OCI-M2 (cell line): Measurements from ENCODE around the gene TUSC2.
A peak's percentile ranks its signal among the peaks of the same experiment; 100 is the strongest.

Experiments used
- DNase-seq: peaks from one replicate; lab custom pipeline; 2025; ENCODE audit not compliant: unreplicated experiment; lab: John Stamatoyannopoulos, UW

Gene TUSC2

DNA sequence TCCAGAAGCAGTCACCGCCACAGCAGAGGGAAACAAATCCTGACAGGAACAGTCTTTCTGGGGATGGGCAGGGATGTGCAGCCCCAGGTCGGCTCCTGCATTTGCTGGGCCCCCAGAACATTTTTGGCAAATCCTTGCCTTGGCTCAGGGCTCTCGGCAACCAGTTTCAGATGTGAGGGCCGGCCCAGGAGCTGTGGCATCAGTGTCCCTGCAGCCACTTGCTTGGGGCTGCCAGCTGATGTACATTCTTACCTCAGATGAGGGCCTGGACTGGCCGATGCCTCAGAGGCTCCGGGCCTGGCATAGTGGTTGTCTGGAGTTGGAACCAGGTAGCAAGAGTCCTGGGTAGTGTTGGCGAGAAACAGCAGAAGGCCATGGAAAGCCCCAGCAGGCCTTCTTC is 26.8 kb upstream of the TUSC2 start:
- no peak for DNase-seq

DNA sequence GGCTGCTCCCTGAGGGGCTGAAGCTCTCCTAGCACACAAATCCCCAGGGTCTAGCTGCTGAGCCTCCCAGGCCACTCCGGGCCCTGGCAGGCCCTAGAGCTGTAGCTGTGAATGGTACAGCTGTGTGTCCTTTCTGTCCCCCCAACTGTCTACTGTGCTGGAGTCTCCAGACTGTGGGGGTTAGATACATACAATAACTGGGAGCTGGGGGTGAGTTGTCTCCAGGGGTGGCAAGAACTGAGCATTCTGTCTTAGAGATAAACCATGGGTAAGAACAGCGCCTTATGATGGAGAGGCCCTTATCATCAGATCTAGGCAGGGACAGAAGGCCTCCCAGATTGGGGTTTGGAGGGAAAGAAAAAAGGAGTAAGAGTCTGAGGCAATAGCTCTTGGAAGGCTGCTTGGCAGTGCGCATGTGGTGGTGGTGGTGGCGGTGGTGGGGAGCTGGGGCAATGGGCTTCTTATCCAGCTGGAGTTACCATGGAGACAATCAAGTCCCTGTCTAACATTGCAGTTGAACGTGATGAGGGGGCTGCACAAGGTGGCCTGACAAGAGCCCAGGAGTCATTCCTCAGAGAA is 26.3 kb upstream of the TUSC2 start:
- no peak for DNase-seq

DNA sequence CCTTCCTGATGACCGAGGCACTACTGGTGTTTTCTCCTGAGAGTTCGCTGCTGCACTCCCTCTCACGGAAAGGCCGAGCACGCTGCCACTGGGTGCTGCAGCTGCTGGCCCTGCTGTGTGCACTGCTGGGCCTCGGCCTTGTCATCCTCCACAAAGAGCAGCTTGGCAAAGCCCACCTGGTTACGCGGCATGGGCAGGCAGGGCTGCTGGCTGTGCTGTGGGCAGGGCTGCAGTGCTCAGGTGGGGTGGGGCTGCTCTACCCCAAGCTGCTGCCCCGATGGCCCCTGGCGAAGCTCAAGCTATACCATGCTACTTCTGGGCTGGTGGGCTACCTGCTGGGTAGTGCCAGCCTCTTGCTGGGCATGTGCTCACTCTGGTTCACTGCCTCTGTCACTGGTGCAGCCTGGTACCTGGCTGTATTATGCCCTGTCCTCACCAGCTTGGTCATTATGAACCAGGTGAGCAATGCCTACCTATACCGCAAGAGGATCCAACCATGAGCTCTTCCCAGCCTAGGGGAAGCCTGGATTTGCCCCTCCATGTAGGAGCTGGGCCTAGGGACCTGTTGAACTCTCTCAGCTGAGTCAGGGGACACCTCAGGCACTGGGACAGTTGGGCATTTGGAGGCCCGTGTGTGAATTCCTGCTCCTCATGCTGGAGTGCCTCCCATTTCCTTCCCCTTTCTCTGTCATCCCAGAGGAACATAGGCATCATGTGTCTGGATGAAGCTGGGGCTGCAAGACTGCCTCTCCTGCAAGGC is 25.4 kb upstream of the TUSC2 start:
- no peak for DNase-seq

DNA sequence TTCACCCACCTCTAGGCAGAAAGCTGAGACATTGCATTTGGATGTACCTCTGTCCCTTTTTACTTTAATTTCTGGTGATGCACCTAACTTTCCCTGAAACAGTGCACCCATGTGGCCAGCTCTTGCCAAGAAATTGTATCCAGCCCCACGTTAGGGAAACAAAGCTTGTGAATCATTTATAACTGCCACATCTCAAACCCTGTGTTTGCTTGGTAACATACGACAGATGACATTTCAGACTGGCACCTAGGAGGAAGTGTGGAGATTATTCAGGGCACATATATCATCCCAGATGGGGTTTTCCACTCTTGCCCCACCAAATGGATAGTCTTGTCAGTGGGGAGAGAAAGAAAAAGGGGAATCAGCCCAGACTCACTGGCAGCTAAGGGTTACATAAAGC is 24.8 kb upstream of the TUSC2 start:
- no peak for DNase-seq

DNA sequence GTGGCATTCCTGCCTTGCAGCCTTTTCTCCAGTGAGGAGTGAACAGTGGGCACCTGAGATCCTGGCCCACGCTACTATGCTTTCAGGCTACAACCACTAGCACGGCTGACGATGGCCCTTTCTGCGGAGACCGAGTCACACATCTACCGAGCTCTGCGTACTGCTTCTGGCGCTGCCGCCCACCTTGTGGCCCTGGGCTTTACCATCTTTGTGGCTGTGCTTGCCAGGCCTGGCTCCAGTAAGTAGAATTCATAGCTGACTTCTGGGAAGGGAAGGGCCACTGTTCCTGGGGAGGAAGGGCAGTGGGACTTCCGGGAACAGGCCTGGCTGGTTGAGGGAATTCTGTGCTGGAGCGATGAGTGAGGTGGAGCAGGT is 23.3 kb upstream of the TUSC2 start:
- no peak for DNase-seq

DNA sequence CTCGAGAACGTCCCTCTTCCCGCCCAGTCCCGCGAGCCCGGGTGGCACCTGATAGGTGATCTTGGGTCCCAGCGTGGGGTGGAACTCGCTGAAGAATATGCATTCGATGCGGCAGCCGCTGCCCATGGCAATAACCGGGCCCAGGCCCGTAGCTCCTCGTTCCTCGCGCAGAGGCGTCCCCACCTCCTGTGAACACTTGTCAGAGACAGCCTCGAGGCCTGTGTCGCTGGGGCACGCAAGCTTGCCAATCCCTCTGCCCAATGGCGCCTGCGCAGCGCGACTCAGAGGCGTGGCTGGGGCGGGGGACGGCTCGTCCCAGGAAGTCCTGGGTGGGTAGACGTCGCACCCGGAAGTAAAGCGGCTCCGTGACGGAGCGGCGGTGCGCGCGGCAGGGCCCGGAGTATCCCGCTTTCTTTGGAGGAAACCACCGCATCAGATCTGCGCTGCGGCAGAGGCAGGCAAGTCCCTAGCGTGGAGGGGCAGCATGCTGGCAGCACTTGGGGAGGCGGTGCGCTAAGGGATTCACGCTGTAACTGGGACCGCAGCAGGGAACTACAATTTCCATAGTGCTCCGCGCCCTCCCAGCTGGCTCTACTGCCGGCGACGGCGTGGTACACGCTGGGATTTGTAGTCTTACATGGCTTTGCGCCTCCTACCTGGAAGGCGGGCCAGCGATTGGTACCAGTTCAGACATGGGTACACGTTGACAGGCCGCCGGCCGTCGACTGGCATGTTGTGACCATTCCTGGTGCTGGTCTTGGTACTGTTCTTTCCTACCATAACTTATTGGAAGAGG is 22.7 kb upstream of the TUSC2 start, which contains the start of the genes CYB561D2 and NPRL2:
Gene CYB561D2, plus strand, starts transcription at position 336 of the 796 bp plus-strand sequence. CDS start 572 bp downstream, outside the sequence.
Gene NPRL2, minus strand, starts transcription at position 249 of the 796 bp plus-strand sequence. Its CDS starts 123 bp downstream, at position 126.
- DNase-seq, result peak; percentile 85

DNA sequence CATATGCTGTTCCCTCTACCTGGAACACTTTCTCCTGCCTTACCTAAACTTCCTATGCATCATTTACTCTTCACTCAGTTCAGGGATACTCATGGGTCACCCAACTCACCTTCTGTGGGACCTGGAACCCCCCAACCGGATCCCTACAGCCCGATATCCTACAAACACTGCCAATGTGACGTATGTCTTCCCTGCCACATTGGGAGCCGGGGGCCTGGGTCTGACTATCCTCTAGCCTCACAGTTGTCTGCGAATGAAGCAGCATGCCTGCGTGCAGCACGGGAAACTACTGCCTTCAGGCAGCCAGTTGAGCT is 22.1 kb upstream of the TUSC2 start:
- DNase-seq, result no peak

DNA sequence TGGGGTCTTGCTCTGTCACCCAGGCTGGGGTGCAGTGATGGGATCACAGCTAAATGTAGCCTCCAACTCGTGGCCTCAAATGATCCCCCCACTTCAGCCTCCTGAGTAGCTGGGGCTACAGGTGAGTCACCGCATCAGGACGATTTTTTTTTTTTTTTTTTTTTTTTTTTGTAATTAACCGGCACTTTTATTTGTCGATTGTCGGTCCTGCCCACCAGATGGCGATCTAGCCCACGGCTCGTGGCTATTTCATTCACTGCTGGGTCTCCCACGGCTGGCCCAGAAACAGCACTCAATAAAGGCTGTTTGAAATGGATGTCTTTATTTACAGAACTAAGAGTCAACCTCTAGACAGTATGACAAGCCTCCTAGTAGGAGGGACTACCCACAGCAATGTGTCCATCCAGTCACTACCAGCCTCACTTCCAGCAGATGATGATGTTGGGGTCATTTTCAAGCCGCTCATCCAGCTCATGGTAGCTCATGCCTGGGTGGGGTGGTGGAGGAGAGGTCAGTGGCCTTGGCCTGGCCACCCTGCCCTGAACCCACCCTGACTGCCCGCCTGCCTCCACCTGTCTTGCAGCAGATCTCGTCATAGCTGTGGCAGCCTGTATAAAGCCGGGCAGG is 19.3 kb upstream of the TUSC2 start:
- no peak for DNase-seq

DNA sequence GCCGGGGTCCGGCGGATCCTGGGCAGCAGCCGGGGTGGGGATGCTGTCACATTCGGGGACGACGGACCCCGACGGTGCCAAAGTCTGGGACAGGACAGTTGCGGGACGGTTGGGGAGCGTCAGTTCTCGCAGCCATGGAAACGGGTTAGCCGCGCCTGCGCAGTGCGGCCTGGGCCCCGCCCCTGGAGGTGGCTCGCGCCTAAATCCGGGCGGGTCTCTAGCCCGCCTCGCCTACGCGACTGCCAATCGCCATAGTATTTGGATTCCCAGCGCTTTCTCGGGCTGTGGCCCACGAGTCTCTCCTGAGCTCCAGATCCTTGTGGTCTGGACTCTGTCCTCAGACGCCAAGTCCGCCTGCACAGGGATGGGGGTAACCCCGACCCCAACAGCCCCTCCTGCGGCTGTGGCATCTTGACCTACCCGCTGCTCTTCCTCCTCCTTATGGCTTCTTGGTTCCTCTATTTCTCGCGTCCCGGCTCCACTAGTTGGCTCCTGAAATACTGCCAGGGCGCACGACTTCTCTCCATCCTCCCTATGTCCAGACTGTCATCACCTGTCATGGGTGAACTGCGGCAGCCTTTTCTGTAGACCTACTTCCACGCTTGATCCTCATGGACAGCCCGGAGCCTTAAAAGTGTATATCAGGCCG is 17.7 kb upstream of the TUSC2 start, which contains the start of gene ZMYND10:
Gene ZMYND10, minus strand, starts transcription at position 147 of the 649 bp plus-strand sequence. CDS start 153 bp downstream, outside the sequence.
- no peak for DNase-seq

DNA sequence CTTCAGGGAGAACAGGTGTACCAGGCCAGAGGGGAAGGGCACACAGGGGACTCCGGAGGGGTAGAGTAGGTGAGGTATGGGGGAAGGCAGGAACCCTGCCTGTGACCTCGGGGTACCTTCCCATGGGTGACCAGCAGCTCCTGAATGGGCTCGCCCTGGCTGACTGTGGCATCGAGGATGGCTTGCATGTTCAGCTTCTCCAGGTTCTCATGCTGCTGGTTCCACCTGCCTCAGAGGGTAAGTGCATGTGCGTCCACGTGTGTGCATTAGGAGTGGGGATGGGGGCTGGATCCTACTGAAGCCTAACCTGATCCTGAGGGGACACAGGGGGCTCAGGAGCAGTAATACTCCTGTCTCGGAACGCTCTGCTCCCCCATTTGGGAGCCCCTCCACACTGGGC is 17.0 kb upstream of the TUSC2 start:
- no peak for DNase-seq

DNA sequence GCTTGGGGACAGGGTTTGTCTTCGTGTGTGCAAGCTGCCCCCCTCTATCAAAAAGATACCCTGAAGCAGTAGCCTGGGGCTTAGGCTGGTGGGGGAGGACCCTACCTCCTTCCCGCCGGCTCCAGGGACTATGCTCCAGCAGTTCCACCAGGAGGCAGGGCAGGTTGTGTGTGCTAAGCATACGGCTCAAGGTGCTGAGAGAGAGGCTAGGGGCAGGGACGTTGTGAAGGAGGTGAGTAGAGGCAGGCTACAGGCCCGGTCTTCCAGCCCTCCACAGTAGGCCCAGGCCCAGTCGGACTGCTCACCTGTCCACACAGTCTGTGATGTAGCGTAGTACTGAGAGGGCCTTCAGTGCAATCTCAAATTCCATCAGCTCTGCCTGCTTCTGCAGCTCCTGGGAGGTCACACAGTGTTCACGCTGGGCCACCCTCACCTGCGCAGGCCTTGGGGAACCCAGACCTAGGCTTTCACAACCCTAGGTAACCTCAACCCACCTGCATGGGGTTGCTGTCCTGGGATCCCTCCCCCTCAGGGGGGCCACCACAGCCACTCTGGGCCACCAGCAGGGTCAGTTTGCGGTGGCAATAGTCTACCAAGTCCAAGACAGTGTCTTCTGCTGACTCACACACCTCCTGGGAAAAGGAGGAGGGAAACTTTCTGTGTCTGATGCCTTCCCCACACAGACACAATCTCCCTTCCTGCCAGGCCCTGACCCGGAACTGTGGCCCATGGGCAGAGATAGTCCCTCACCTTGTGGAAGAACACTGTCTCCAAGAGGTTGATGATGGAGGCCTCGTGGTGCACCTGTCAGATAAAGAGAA is 15.0 kb upstream of the TUSC2 start:
- DNase-seq, result no peak

DNA sequence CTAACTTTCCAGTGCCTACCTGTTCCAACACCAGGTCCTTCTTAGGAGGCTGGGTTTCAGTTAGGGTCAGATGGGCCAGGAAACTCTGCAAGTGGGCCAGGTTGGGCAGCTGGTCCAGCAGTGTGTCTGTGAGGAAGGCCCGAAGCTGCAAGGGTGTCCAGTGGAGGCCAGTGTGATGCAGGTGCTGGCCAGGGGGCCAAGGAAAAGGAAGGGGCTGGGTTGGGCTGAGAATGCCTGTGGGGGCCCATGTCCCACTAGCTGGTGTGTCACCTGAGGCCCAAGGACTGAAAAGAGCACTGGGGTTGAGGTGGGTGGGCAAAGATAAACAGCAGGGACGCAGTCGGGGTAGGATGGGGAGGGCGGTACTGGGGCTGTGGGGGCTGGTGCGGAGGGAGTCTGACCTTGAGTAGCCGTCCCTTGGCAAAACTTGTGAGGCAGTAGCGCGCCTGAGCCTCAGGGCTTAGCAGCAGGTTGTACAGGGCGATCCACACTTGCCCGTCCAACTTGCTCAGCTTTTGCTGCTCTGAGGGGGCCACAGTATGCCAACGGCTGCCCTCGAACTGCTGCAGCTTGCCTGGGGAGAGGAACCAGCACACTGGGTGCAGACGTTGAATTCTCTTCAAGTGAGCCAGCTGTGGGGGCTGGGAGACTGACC is 14.1 kb upstream of the TUSC2 start:
- no peak for DNase-seq

DNA sequence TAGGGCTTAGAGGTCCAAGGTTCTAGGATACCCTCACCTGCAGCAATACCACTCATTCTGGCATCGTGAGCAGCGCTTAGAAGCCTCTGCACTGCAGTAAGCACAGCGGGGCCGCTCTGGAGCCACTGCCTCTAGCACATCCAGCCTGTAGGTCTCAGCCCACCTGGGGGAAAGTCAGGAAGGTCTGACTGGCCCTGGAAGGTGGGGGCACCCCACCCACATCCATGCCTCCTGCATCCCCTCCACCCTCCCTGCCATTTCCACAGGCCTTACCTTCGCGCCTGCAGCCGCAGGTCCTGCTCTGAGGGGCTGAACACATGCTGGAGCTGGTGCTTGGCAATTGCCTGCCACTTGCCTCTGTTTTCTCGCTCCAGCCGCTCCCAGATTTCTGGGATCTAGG is 13.5 kb upstream of the TUSC2 start:
- no peak for DNase-seq

DNA sequence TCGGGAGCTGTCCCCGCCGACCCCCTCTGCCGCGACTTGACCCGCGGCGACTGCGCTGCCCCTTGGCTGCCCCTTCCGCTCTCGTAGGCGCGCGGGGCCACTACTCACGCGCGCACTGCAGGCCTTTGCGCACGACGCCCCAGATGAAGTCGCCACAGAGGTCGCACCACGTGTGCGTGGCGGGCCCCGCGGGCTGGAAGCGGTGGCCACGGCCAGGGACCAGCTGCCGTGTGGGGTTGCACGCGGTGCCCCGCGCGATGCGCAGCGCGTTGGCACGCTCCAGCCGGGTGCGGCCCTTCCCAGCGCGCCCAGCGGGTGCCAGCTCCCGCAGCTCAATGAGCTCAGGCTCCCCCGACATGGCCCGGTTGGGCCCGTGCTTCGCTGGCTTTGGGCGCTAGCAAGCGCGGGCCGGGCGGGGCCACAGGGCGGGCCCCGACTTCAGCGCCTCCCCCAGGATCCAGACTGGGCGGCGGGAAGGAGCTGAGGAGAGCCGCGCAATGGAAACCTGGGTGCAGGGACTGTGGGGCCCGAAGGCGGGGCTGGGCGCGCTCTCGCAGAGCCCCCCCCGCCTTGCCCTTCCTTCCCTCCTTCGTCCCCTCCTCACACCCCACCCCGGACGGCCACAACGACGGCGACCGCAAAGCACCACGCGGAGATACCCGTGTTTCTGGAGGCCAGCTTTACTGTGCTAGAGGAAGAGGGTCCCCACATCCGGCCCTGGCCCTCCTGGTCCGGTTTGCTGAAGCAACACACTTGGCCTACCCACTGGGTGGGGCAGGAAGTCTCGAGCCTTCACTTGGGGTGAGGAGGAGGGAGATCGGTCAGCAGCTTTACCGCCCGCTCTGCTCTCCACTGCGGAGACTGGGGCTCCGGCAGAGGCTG is 12.7 kb upstream of the TUSC2 start, which contains the start of gene RASSF1:
Gene RASSF1, minus strand, starts transcription at position 389 of the 882 bp plus-strand sequence. Its CDS starts 31 bp downstream, at position 358.
- no peak for DNase-seq

DNA sequence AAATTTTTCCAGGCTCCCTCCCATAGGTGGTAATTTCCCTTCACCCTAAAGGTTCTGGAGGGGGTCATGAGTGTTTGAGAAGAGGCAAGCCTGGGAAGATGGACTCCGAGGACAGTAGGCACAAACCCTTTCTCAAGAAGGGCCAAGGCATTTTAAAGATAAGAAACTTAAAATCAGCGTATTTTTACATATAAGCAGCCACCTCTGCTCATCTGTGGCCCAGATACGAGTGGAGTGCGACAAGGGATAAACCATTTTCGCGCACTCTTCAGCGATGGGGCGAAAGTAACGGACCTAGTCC is 12.1 kb upstream of the TUSC2 start:
- DNase-seq, result no peak

DNA sequence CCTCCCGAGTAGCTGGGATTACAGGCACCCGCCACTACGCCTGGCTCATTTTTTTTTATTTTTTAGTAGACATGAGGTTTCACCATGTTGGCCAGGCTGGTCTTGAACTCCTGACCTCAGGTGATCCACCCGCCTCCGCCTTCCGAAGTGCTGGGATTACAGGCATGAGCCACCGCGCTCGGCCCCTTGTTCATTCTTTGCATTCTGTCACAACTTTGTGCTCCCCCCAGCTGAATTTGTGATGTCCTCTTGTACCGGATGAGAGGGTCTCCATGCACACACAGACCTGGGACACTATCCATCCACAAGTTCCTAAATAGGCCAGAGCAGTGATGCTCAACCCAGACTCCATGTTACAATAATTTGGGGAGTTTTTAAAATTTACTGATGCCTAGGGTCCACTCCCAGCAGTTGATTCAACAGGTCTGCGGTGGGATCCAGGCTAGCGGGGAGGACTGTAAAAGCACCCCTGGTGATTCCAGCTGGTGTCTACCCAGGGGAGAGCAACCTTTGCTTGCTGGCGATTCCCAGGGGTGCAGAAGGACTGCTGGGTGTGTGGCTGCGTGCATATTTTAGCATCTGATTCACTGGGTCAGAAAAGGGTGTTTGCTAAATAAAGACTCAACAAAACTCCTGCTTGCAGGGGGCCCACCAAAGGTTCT is 11.6 kb upstream of the TUSC2 start:
- DNase-seq, result no peak

DNA sequence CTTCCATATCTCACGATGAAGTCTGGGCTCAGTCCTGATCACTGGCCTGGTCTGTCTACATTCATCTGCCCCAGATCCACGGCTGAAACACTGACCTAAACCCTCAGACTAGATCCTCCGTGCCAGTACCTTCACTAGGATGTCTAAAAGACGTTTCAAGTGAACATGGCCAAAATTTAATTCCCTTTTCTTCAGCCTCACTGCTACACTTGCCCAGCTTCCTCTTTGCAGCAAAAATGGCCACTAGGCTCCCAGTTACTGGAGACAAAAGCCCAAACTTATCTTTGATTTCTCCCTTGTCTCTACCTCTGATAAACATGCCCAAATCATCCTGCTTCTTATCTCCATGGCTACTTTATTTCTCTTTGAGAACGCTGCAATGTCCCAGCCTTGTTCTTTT is 10.9 kb upstream of the TUSC2 start:
- no peak for DNase-seq

DNA sequence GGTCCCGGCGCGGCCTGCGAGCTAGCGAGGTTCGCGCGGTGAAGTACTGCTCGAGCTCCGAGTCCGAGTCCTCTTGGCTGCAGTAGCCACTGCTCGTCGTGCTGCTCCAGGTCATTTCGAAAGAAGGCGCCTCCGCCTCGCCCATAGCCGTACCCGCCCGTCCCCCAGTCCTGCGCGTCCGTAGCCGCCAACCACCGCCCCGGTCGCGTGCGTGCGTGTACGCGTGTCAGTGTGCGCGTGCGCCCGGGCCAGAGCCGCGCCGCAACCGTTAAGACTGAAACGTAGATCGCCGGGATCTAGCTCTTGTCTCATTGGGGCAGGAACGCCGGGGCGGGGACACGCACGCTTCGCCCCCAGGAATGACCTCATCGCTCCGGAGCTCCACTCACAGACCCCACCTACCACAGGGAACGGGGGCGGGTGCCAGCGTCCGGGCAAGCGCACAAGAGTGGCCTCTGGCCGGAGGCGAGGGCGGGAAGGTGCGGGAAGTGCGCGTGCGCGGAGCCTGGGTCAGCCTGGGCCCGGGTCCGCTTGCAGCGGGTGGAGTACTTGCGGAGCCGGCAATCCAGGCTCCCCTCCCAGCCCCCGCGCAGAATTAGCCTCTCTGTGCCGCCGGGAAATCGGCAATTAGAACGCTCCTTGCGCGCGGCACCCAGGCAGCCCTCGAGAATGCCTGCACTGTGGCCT is 9.3 kb upstream of the TUSC2 start:
- peak; percentile 63 for DNase-seq
